CD14-positive monocyte (primary cell): ENCODE measurements around the gene DCTN5. TPM values are rescaled to one million over a fixed set of nuclear protein-coding genes. Genes with fewer than 3 reads are reported as not detected.
"Not testable (repeated sequence)": the region's sequence is repeated elsewhere in the genome, so short reads cannot be mapped to it uniquely, and the experiment has no call there.

Source experiments
- DNase-seq, 3 donors: peaks; one replicate each; pipeline ENCODE4 v3.0.0-alpha.2; 2011 to 2022
- H2AFZ ChIP-seq: 2 replicates; pipeline ENCODE4 v1.6.0; 2012; ENCODE audit warnings: mild to moderate bottlenecking, low read depth, low read length, inconsistent platforms; ENCODE audit not compliant: insufficient read depth, poor library complexity, severe bottlenecking
- H3K27ac ChIP-seq, 2 donors: 1 replicate in 1 of 2; 2 replicates in 1 of 2; pipeline ENCODE4 v1.5.1; 2012 to 2013; ENCODE audit warnings: low read length in 2 of 2, control low read depth in 1 of 2, inconsistent platforms in 1 of 2, low read depth in 1 of 2, mild to moderate bottlenecking in 1 of 2
- H3K27me3 ChIP-seq, 2 donors: one replicate each; pipeline versions ENCODE4 v1.6.0 to v1.6.1; 2011 to 2013; ENCODE audit warnings: low read length in 2 of 2; ENCODE audit not compliant: control insufficient read depth in 2 of 2, insufficient read depth in 2 of 2
- H3K36me3 ChIP-seq, 2 donors: replicated peaks in 1 of 2; 1 replicate in 1 of 2; 2 replicates in 1 of 2; pipeline versions ENCODE4 v1.5.1 to v1.6.1; 2012 to 2013; ENCODE audit warnings: low read length in 2 of 2, control low read depth in 1 of 2, inconsistent platforms in 1 of 2, mild to moderate bottlenecking in 1 of 2; ENCODE audit not compliant: insufficient read depth in 2 of 2, control insufficient read depth in 1 of 2
- H3K4me1 ChIP-seq, 2 donors: 1 replicate in 1 of 2; 2 replicates in 1 of 2; pipeline versions ENCODE4 v1.5.1 to v1.6.1; 2012 to 2013; ENCODE audit warnings: low read length in 2 of 2, control low read depth in 1 of 2, inconsistent platforms in 1 of 2, mild to moderate bottlenecking in 1 of 2, moderate library complexity in 1 of 2; ENCODE audit not compliant: insufficient read depth in 2 of 2, control insufficient read depth in 1 of 2
- H3K4me2 ChIP-seq: replicated peaks from 2 replicates; pipeline ENCODE3; 2012; ENCODE audit warnings: low read length, moderate library complexity, mild to moderate bottlenecking; ENCODE audit not compliant: poor library complexity, severe bottlenecking; ENCODE audit errors: extremely low read depth
- H3K4me3 ChIP-seq, 3 experiments: fragments of 200-600 bp in 1 of 3; sonication (generic) in 1 of 3; replicated peaks in 1 of 3; 1 replicate in 2 of 3; 2 replicates in 1 of 3; pipeline ENCODE4 v1.5.1; 2011 to 2013; ENCODE audit warnings: low read length in 3 of 3, mild to moderate bottlenecking in 3 of 3, control low read depth in 2 of 3, low read depth in 2 of 3, inconsistent platforms in 1 of 3, moderate library complexity in 1 of 3
- H3K79me2 ChIP-seq: 2 replicates; pipeline ENCODE4 v1.6.0; 2012; ENCODE audit warnings: mild to moderate bottlenecking, control low read depth, inconsistent platforms, low read length, moderate library complexity; ENCODE audit not compliant: insufficient read depth
- H3K9ac ChIP-seq: 2 replicates; pipeline ENCODE4 v1.6.0; 2017; ENCODE audit warnings: low read length, mild to moderate bottlenecking; ENCODE audit not compliant: insufficient read depth, poor library complexity, severe bottlenecking
- H3K9me3 ChIP-seq, 2 donors: replicated peaks in 1 of 2; 1 replicate in 1 of 2; 2 replicates in 1 of 2; pipeline versions ENCODE4 v1.5.1 to v1.6.1; 2012 to 2013; ENCODE audit warnings: low read length in 2 of 2, control low read depth in 1 of 2; ENCODE audit not compliant: control insufficient read depth in 1 of 2, insufficient read depth in 1 of 2
- H4K20me1 ChIP-seq: 2 replicates; pipeline ENCODE4 v1.6.0; 2012; ENCODE audit warnings: mild to moderate bottlenecking, low read length, control low read depth, moderate library complexity; ENCODE audit not compliant: insufficient read depth
- H3K27ac Mint-ChIP-seq, 7 donors: one replicate each; pipeline ENCODE4 v1.8.0; 2020; ENCODE audit warnings: mild to moderate bottlenecking in 7 of 7, mixed read lengths in 7 of 7, moderate library complexity in 6 of 7, inconsistent platforms in 2 of 7
- H3K27me3 Mint-ChIP-seq, 3 donors: one replicate each; pipeline ENCODE4 v1.8.0; 2021 to 2022; ENCODE audit warnings: low read depth in 3 of 3, mild to moderate bottlenecking in 3 of 3, mixed read lengths in 3 of 3, moderate library complexity in 3 of 3, inconsistent platforms in 1 of 3
- H3K36me3 Mint-ChIP-seq, 2 donors: one replicate each; pipeline ENCODE4 v1.8.0; 2020; ENCODE audit warnings: mixed read lengths in 2 of 2, inconsistent platforms in 1 of 2, mild to moderate bottlenecking in 1 of 2
- H3K4me1 Mint-ChIP-seq: one replicate; pipeline ENCODE4 v1.8.0; 2020; ENCODE audit warnings: mild to moderate bottlenecking, mixed read lengths
- H3K4me3 Mint-ChIP-seq, 2 donors: one replicate each; pipeline ENCODE4 v1.8.0; 2020; ENCODE audit warnings: mild to moderate bottlenecking in 2 of 2, mixed read lengths in 2 of 2, moderate library complexity in 1 of 2
- H3K9me3 Mint-ChIP-seq, 7 donors: one replicate each; pipeline ENCODE4 v1.8.0; 2020 to 2022; ENCODE audit warnings: mixed read lengths in 7 of 7, mild to moderate bottlenecking in 6 of 7, moderate library complexity in 6 of 7, inconsistent platforms in 2 of 7
- CTCF ChIP-seq: fragments of 200-600 bp; IDR thresholded peaks from one replicate; pipeline ENCODE4 v1.8.0; 2022; ENCODE audit warnings: antibody characterized with exemption, mild to moderate bottlenecking
- WGBS: methylation state at CpG from one replicate; pipeline ENCODE4 v1.1.5; 2013; ENCODE audit warnings: missing lambda C conversion rate; ENCODE audit not compliant: insufficient coverage; 5-methylcytosine and 5-hydroxymethylcytosine counted together
- intact Hi-C, 2 donors: fragments of 100-400 bp; cut with micrococcal nuclease; formaldehyde crosslinking; loops; one replicate each; pipeline versions ENCODE4 v1.15.0 to v1.15.1; 2023
- polyA plus RNA-seq, 3 donors: library from polyadenylated mRNA; depleted of rRNA in 1 of 3; unstranded in 2 of 3; stranded (reverse) in 1 of 3; fragments of 300-500 nt in 2 of 3; fragments of >200 nt in 1 of 3; fragmentation: Illumina TruSeq in 2 of 3; gene quantifications; 1 replicate in 2 of 3; 2 replicates in 1 of 3; pipeline ENCODE4 v1.2.3, GENCODE V29; 2012 to 2021

Gene DCTN5
- polyA plus RNA-seq, 3 donors = 29.3 to 54.3 (median 42.0) TPM

- Histone ChIP-seq H3K4me2 (no peak within 1 kb of the TSS), H3K27ac (no peak within 1 kb of the TSS), H3K79me2 (no peaks in the 10 kb centered on the region), H3K4me3 (no peak within 1 kb of the TSS), H3K27me3 (peaks cover 21 to 49% of the 10 kb centered on the region in 2 donors), H3K4me1 (no peaks in the 10 kb centered on the region), H3K9ac (no peak within 1 kb of the TSS), H3K36me3 (no peaks in the 10 kb centered on the region), H2AFZ (no peak within 1 kb of the TSS), H4K20me1 (no peaks in the 10 kb centered on the region), H3K9me3 (peaks cover 8 to 16% of the 10 kb centered on the region in 2 donors)
- Mint-ChIP-seq H3K27ac (no peak within 1 kb of the TSS), H3K4me3 (peak within 1 kb of the TSS in 1 of 2 donors; percentile 81), H3K27me3 (peaks cover 44 to 68% (median 66%) of the 10 kb centered on the region in 3 donors), H3K4me1 (peaks cover 2% of the 10 kb centered on the region), H3K9me3 (peaks cover 4 to 25% (median 21%) of the 10 kb centered on the region in 7 donors), H3K36me3 (no peaks in the 10 kb centered on the region)
- WGBS = 6% methylated on average over 37 of the region's 37 CpGs
- no peak for TF ChIP-seq CTCF
- no peak for DNase-seq
- intact Hi-C loops = no loop called here
These were observed 71.7 kb downstream of the DCTN5 start, which contains the start of gene ERN2 for GRCh38 chr16:23712976-23713375. TSS of gene ERN2 (minus strand) at chr16:23713222. CDS start at chr16:23713187, 35 bp downstream.

GRCh38 chr16:23716484-23716883, 75.2 kb downstream of the DCTN5 start:
- peaks cover 44 to 55% (median 54%) of the 10 kb centered on the region in 3 donors for H3K27me3 Mint-ChIP-seq

GRCh38 chr16:23722613-23723240, 81.5 kb downstream of the DCTN5 start:
- H3K4me2 ChIP-seq, H3K36me3 Mint-ChIP-seq, H3K4me1 Mint-ChIP-seq, H4K20me1 ChIP-seq, H2AFZ ChIP-seq, H3K4me3 ChIP-seq, H3K36me3 ChIP-seq, H3K79me2 ChIP-seq, H3K9ac ChIP-seq, DNase-seq, H3K27ac Mint-ChIP-seq, intact Hi-C loops, H3K4me3 Mint-ChIP-seq, H3K27me3 ChIP-seq, H3K27ac ChIP-seq, H3K4me1 ChIP-seq: not testable (repeated sequence)
- Mint-ChIP-seq H3K27me3 (peaks cover 4 to 10% (median 7%) of the 10 kb centered on the region in 3 donors), H3K9me3 (peaks cover 6 to 21% (median 17%) of the 10 kb centered on the region in 7 donors)
- 100% methylated on average over 4 of the region's 9 CpGs for WGBS
- peaks cover 10 to 13% of the 10 kb centered on the region in 2 donors for H3K9me3 ChIP-seq

More at GRCh38 chr16:23716484-23716883, 75.2 kb downstream of the DCTN5 start:
- Histone ChIP-seq H3K9ac (no peak overlapping the region), H3K4me1 (no peaks in the 10 kb centered on the region), H3K79me2 (no peaks in the 10 kb centered on the region), H3K27ac (no peak overlapping the region), H3K9me3 (no peaks in the 10 kb centered on the region), H3K36me3 (no peaks in the 10 kb centered on the region), H2AFZ (no peak overlapping the region), H3K4me2 (no peak overlapping the region), H3K4me3 (no peak overlapping the region), H3K27me3 (peaks cover 21 to 49% of the 10 kb centered on the region in 2 donors), H4K20me1 (no peaks in the 10 kb centered on the region)
- TF ChIP-seq CTCF = no peak
- peaks cover 0 to 9% (median 0%) of the 10 kb centered on the region in 7 donors for H3K9me3 Mint-ChIP-seq
- no peak overlapping the region for H3K4me3 Mint-ChIP-seq
- no peaks in the 10 kb centered on the region for H3K36me3 Mint-ChIP-seq
- 100% methylated on average over 2 of the region's 5 CpGs for WGBS
- intact Hi-C loops = no loop called here
- H3K4me1 Mint-ChIP-seq = peaks cover 2% of the 10 kb centered on the region
- no peak for DNase-seq
- no peak overlapping the region for H3K27ac Mint-ChIP-seq
